Retina (tissue), 1 donor: ENCODE data around the gene TMEM131L.
"Not testable (repeated sequence)": the region's sequence is repeated elsewhere in the genome, so short reads cannot be mapped to it uniquely, and the experiment has no call there.

Source experiments
- DNase-seq: peaks from one replicate; pipeline ENCODE4 v3.0.0-alpha.2; 2016

The TMEM131L gene

GRCh38 chr4:153582954-153583702 lies 117.0 kb downstream of the TMEM131L start:
- no peak for DNase-seq

GRCh38 chr4:153585026-153585425 lies 118.9 kb downstream of the TMEM131L start:
- DNase-seq, result no peak

- no peak for DNase-seq
Measured at GRCh38 chr4:153589703-153590595, 123.8 kb downstream of the TMEM131L start.

GRCh38 chr4:153591441-153591840 lies 125.3 kb downstream of the TMEM131L start:
- DNase-seq, result no peak

GRCh38 chr4:153592064-153592463 lies 125.9 kb downstream of the TMEM131L start:
- no peak for DNase-seq

GRCh38 chr4:153593161-153593560 lies 127.0 kb downstream of the TMEM131L start:
- no peak for DNase-seq

GRCh38 chr4:153594210-153594609 lies 128.1 kb downstream of the TMEM131L start:
- DNase-seq, result no peak

- DNase-seq, result no peak
Measured at GRCh38 chr4:153595894-153596601, 129.9 kb downstream of the TMEM131L start.

- DNase-seq, result no peak
Measured at GRCh38 chr4:153602758-153603157, 136.6 kb downstream of the TMEM131L start.

- no peak for DNase-seq
Measured at GRCh38 chr4:153603258-153603657, 137.1 kb downstream of the TMEM131L start.

- no peak for DNase-seq
Measured at GRCh38 chr4:153603835-153604234, 137.7 kb downstream of the TMEM131L start.

GRCh38 chr4:153609070-153609469 lies 142.9 kb downstream of the TMEM131L start:
- not testable (repeated sequence) for DNase-seq

GRCh38 chr4:153610623-153611376 lies 144.6 kb downstream of the TMEM131L start:
- DNase-seq, result no peak

GRCh38 chr4:153611679-153612078 lies 145.5 kb downstream of the TMEM131L start:
- no peak for DNase-seq

- DNase-seq, result no peak
Measured at GRCh38 chr4:153612878-153613277, 146.7 kb downstream of the TMEM131L start.

GRCh38 chr4:153616006-153616555 lies 149.9 kb downstream of the TMEM131L start:
- DNase-seq, result no peak

- no peak for DNase-seq
Measured at GRCh38 chr4:153618833-153619232, 152.7 kb downstream of the TMEM131L start.

GRCh38 chr4:153619811-153620210 lies 153.7 kb downstream of the TMEM131L start:
- no peak for DNase-seq

- no peak for DNase-seq
Measured at GRCh38 chr4:153620352-153620751, 154.2 kb downstream of the TMEM131L start.

- DNase-seq, result no peak
Measured at GRCh38 chr4:153622093-153622492, 155.9 kb downstream of the TMEM131L start.

GRCh38 chr4:153622778-153623240 lies 156.6 kb downstream of the TMEM131L start:
- no peak for DNase-seq

- no peak for DNase-seq
Measured at GRCh38 chr4:153623491-153623890, 157.3 kb downstream of the TMEM131L start.
